ENCODE measurements around the gene CD84.
"Not testable (repeated sequence)": the region's sequence is repeated elsewhere in the genome, so short reads cannot be mapped to it uniquely, and the experiment has no call there.

The CD84 gene

GRCh38 chr1:160520582-160520981 is 58.7 kb downstream of the CD84 start:
- Histone ChIP-seq H3K4me1 (ENCODE audit: control insufficient read depth in 1 of 2, insufficient read depth in 1 of 2, low read depth in 1 of 2, low read length in 1 of 2) (peaks cover 0 to 4% of the 10 kb centered on the region in 2 experiments), H3K4me3 (ENCODE audit: low read depth in 1 of 2, low read length in 1 of 2) (no peak overlapping the region), H3K9me3 (no peaks in the 10 kb centered on the region), H3K27ac (no peak overlapping the region), H3K27me3 (peaks cover 17% of the 10 kb centered on the region), H3K36me3 (no peaks in the 10 kb centered on the region)
- no peak for TF ChIP-seq CTCF (IDR thresholded peaks at IDR 0.05)

- Histone ChIP-seq H3K4me1 (ENCODE audit: control insufficient read depth in 1 of 2, insufficient read depth in 1 of 2, low read depth in 1 of 2, low read length in 1 of 2) (peaks cover 0 to 4% of the 10 kb centered on the region in 2 experiments), H3K9me3 (no peaks in the 10 kb centered on the region), H3K4me3 (ENCODE audit: low read depth in 1 of 2, low read length in 1 of 2) (no peak overlapping the region), H3K27me3 (peaks cover 17% of the 10 kb centered on the region), H3K36me3 (no peaks in the 10 kb centered on the region), H3K27ac (no peak overlapping the region)
- no peak for TF ChIP-seq CTCF (IDR thresholded peaks at IDR 0.05)
Observed at GRCh38 chr1:160519642-160520435, 59.5 kb downstream of the CD84 start.

GRCh38 chr1:160517519-160517918 is 61.8 kb downstream of the CD84 start:
- not testable (repeated sequence) for H3K4me3 ChIP-seq (ENCODE audit: low read depth in 1 of 2, low read length in 1 of 2); H3K27ac ChIP-seq; H3K4me1 ChIP-seq (ENCODE audit: control insufficient read depth in 1 of 2, insufficient read depth in 1 of 2, low read depth in 1 of 2, low read length in 1 of 2); H3K36me3 ChIP-seq; H3K9me3 ChIP-seq
- H3K27me3 ChIP-seq, result peaks cover 17% of the 10 kb centered on the region

GRCh38 chr1:160515908-160516307 is 63.4 kb downstream of the CD84 start:
- not testable (repeated sequence) for H3K36me3 ChIP-seq; H3K9me3 ChIP-seq; H3K4me3 ChIP-seq (ENCODE audit: low read depth in 1 of 2, low read length in 1 of 2); H3K4me1 ChIP-seq (ENCODE audit: control insufficient read depth in 1 of 2, insufficient read depth in 1 of 2, low read depth in 1 of 2, low read length in 1 of 2); H3K27ac ChIP-seq
- H3K27me3 ChIP-seq, result peaks cover 13% of the 10 kb centered on the region

GRCh38 chr1:160504651-160505050 is 74.6 kb downstream of the CD84 start:
- H3K4me1 ChIP-seq (ENCODE audit: control insufficient read depth in 1 of 2, insufficient read depth in 1 of 2, low read depth in 1 of 2, low read length in 1 of 2), result no peaks in the 10 kb centered on the region
- H3K4me3 ChIP-seq (ENCODE audit: low read depth in 1 of 2, low read length in 1 of 2), result no peak overlapping the region
- H3K27ac ChIP-seq, result no peak overlapping the region
- H3K9me3 ChIP-seq, result no peaks in the 10 kb centered on the region
- H3K36me3 ChIP-seq, result no peaks in the 10 kb centered on the region
- no peak for TF ChIP-seq CTCF (IDR thresholded peaks at IDR 0.05)
- H3K27me3 ChIP-seq, result no peaks in the 10 kb centered on the region

GRCh38 chr1:160503087-160503486 is 76.2 kb downstream of the CD84 start:
- Histone ChIP-seq H3K9me3 (no peaks in the 10 kb centered on the region), H3K4me1 (ENCODE audit: control insufficient read depth in 1 of 2, insufficient read depth in 1 of 2, low read depth in 1 of 2, low read length in 1 of 2) (no peaks in the 10 kb centered on the region), H3K27me3 (no peaks in the 10 kb centered on the region), H3K27ac (no peak overlapping the region), H3K36me3 (no peaks in the 10 kb centered on the region), H3K4me3 (ENCODE audit: low read depth in 1 of 2, low read length in 1 of 2) (no peak overlapping the region)
- no peak for TF ChIP-seq CTCF (IDR thresholded peaks at IDR 0.05)

All from neutrophil (primary cell).